Measurements from ENCODE around the gene PWWP2B.

PWWP2B gene

GRCh38 chr10:132441818-132442524, 45.0 kb downstream of the PWWP2B start:
- H3K4me3 ChIP-seq (replicated peaks; ENCODE audit: low read depth, low read length) = no peak overlapping the region
- no peak for DNase-seq (ENCODE audit: low read depth)
- TF ChIP-seq CTCF (IDR thresholded peaks at IDR 0.05; ENCODE audit: low read length, missing control alignments) = no peak

GRCh38 chr10:132442636-132443035, 45.6 kb downstream of the PWWP2B start:
- TF ChIP-seq CTCF (IDR thresholded peaks at IDR 0.05; ENCODE audit: low read length, missing control alignments) = no peak
- H3K4me3 ChIP-seq (replicated peaks; ENCODE audit: low read depth, low read length) = no peak overlapping the region
- no peak for DNase-seq (ENCODE audit: low read depth)

GRCh38 chr10:132443605-132443982, 46.6 kb downstream of the PWWP2B start:
- DNase-seq (ENCODE audit: low read depth) = no peak
- peak; percentile 41 for TF ChIP-seq CTCF (IDR thresholded peaks at IDR 0.05; ENCODE audit: low read length, missing control alignments)
- H3K4me3 ChIP-seq (replicated peaks; ENCODE audit: low read depth, low read length) = no peak overlapping the region

- TF ChIP-seq CTCF (IDR thresholded peaks at IDR 0.05; ENCODE audit: low read length, missing control alignments) = no peak
- no peak for DNase-seq (ENCODE audit: low read depth)
- H3K4me3 ChIP-seq (replicated peaks; ENCODE audit: low read depth, low read length) = no peak overlapping the region
These were observed 47.2 kb downstream of the PWWP2B start for GRCh38 chr10:132443983-132444876.

- no peak overlapping the region for H3K4me3 ChIP-seq (replicated peaks; ENCODE audit: low read depth, low read length)
- TF ChIP-seq CTCF (IDR thresholded peaks at IDR 0.05; ENCODE audit: low read length, missing control alignments) = no peak
- no peak for DNase-seq (ENCODE audit: low read depth)
These were observed 47.9 kb downstream of the PWWP2B start for GRCh38 chr10:132444877-132445351.

- TF ChIP-seq CTCF (IDR thresholded peaks at IDR 0.05; ENCODE audit: low read length, missing control alignments) = no peak
- no peak for DNase-seq (ENCODE audit: low read depth)
- H3K4me3 ChIP-seq (replicated peaks; ENCODE audit: low read depth, low read length) = no peak overlapping the region
These were observed 48.7 kb downstream of the PWWP2B start for GRCh38 chr10:132445516-132446194.

Data from fibroblast of pulmonary artery (primary cell).